GM23338 (cell line): ENCODE data around the gene DCBLD1. TPM values are rescaled to one million over a fixed set of nuclear protein-coding genes. Genes with fewer than 3 reads are reported as not detected.

ENCODE experiments used
- ATAC-seq: fragments of 200-7000 bp; cut with Tn5 transposase; 3 replicates; pipeline ENCODE4 v1.9.1; 2020
- DNase-seq: peaks from one replicate; pipeline ENCODE4 v3.0.0-alpha.2; 2015; ENCODE audit warnings: low spot score
- H2AFZ ChIP-seq: fragments of 200-600 bp; sonication (generic); 2 replicates; pipeline ENCODE4 v1.8.0; 2016; ENCODE audit warnings: antibody characterized with exemption, mild to moderate bottlenecking, moderate library complexity
- H3F3A ChIP-seq: fragments of 200-600 bp; sonication (generic); replicated peaks from 2 replicates; pipeline ENCODE4 v1.8.0; 2017; ENCODE audit warnings: antibody characterized with exemption, mixed run types, low read depth
- H3K27ac ChIP-seq: fragments of 200-600 bp; sonication (generic); 2 replicates; pipeline ENCODE4 v1.6.1; 2016; ENCODE audit warnings: low read depth
- H3K27me3 ChIP-seq: fragments of 200-600 bp; sonication (generic); 2 replicates; pipeline ENCODE4 v1.8.0; 2016; ENCODE audit warnings: mild to moderate bottlenecking, mixed run types, moderate library complexity; ENCODE audit not compliant: insufficient read depth
- H3K36me3 ChIP-seq: fragments of 200-600 bp; sonication (generic); 2 replicates; pipeline ENCODE4 v1.8.0; 2016; ENCODE audit warnings: mild to moderate bottlenecking; ENCODE audit not compliant: insufficient read depth
- H3K4me1 ChIP-seq: fragments of 200-600 bp; sonication (generic); 2 replicates; pipeline ENCODE4 v1.8.0; 2016; ENCODE audit warnings: mild to moderate bottlenecking, moderate library complexity; ENCODE audit not compliant: insufficient read depth
- H3K4me2 ChIP-seq: fragments of 200-600 bp; sonication (generic); 2 replicates; pipeline ENCODE4 v1.7.1; 2017; ENCODE audit warnings: mixed run types
- H3K4me3 ChIP-seq: fragments of 200-600 bp; sonication (generic); 2 replicates; pipeline ENCODE4 v1.6.1; 2016; ENCODE audit warnings: mixed run types
- H3K79me2 ChIP-seq: fragments of 200-600 bp; sonication (generic); replicated peaks from 2 replicates; pipeline ENCODE4 v1.8.0; 2017; ENCODE audit warnings: mild to moderate bottlenecking; ENCODE audit not compliant: insufficient read depth
- H3K9me2 ChIP-seq: fragments of 200-600 bp; sonication (generic); 2 replicates; pipeline ENCODE4 v1.8.0; 2017; ENCODE audit not compliant: insufficient read depth
- H4K20me1 ChIP-seq: fragments of 200-600 bp; sonication (generic); replicated peaks from 2 replicates; pipeline ENCODE4 v1.8.0; 2017; ENCODE audit warnings: mild to moderate bottlenecking; ENCODE audit not compliant: insufficient read depth
- H3K27ac Mint-ChIP-seq: 2 replicates; pipeline ENCODE4 v1.8.0; 2020; ENCODE audit warnings: inconsistent platforms, mild to moderate bottlenecking, moderate library complexity, mixed read lengths
- H3K27me3 Mint-ChIP-seq: 3 replicates; pipeline ENCODE4 v1.8.0; 2022; ENCODE audit warnings: low read depth, mild to moderate bottlenecking, moderate library complexity, mixed read lengths, inconsistent platforms; ENCODE audit not compliant: insufficient read depth, poor library complexity
- H3K36me3 Mint-ChIP-seq: 3 replicates; pipeline ENCODE4 v1.8.0; 2021; ENCODE audit warnings: low read depth, mild to moderate bottlenecking, inconsistent platforms, moderate library complexity, mixed read lengths
- H3K4me1 Mint-ChIP-seq: 3 replicates; pipeline ENCODE4 v1.8.0; 2020; ENCODE audit warnings: mild to moderate bottlenecking, inconsistent platforms, mixed read lengths
- H3K4me3 Mint-ChIP-seq: 3 replicates; pipeline ENCODE4 v1.8.0; 2021; ENCODE audit warnings: moderate library complexity, mild to moderate bottlenecking, inconsistent platforms, mixed read lengths
- H3K9me3 Mint-ChIP-seq: 3 replicates; pipeline ENCODE4 v1.8.0; 2020; ENCODE audit warnings: moderate library complexity, mild to moderate bottlenecking, inconsistent platforms, mixed read lengths
- CREB1 ChIP-seq: fragments of 250-450 bp; sonication (Bioruptor Pico); IDR thresholded peaks from 2 replicates; pipeline ENCODE4 v1.5.0; 2020; ENCODE audit warnings: low read depth, mild to moderate bottlenecking, moderate library complexity
- CTCF ChIP-seq, 2 experiments: fragments of 200-600 bp in 1 of 2; sonication (generic) in 1 of 2; conservative IDR thresholded peaks; 2 replicates each; pipeline versions ENCODE4 v1.5.1 to v1.6.1; 2016 to 2017; ENCODE audit warnings: antibody characterized with exemption in 2 of 2, low read depth in 2 of 2, mild to moderate bottlenecking in 2 of 2, moderate library complexity in 1 of 2
- ETS1 ChIP-seq: IDR thresholded peaks from 2 replicates; pipeline ENCODE4 v1.6.1; 2016; ENCODE audit warnings: antibody characterized with exemption
- EZH2 ChIP-seq: fragments of 200-600 bp; sonication (generic); IDR thresholded peaks from one replicate; pipeline ENCODE4 v1.8.0; 2017; ENCODE audit warnings: antibody characterized with exemption, mild to moderate bottlenecking, low read depth; ENCODE audit not compliant: unreplicated experiment
- EZH2phosphoT487 ChIP-seq: fragments of 200-600 bp; sonication (generic); IDR thresholded peaks from one replicate; pipeline ENCODE4 v1.8.1; 2018; ENCODE audit warnings: antibody characterized with exemption; ENCODE audit not compliant: unreplicated experiment
- JUNB ChIP-seq: IDR thresholded peaks from one replicate; pipeline ENCODE4 v1.6.1; 2016; ENCODE audit warnings: antibody characterized with exemption; ENCODE audit not compliant: unreplicated experiment
- NANOG ChIP-seq: IDR thresholded peaks from 2 replicates; pipeline ENCODE4 v1.6.1; 2016; ENCODE audit warnings: antibody characterized with exemption, borderline replicate concordance
- POLR2AphosphoS5 ChIP-seq: IDR thresholded peaks from 2 replicates; pipeline ENCODE4 v1.6.1; 2016; ENCODE audit warnings: antibody characterized with exemption, low read depth
- REST ChIP-seq: IDR thresholded peaks from one replicate; pipeline ENCODE4 v1.6.1; 2018; ENCODE audit warnings: antibody characterized with exemption; ENCODE audit not compliant: unreplicated experiment
- STAT1 ChIP-seq: IDR thresholded peaks from one replicate; pipeline ENCODE4 v1.6.1; 2016; ENCODE audit warnings: antibody characterized with exemption; ENCODE audit not compliant: unreplicated experiment
- ZNF114 ChIP-seq: fragments of 250-450 bp; sonication (Bioruptor Pico); IDR thresholded peaks from 2 replicates; pipeline ENCODE4 v1.5.0; 2020; ENCODE audit warnings: mild to moderate bottlenecking, moderate library complexity
- ZNF331 ChIP-seq: fragments of 250-450 bp; sonication (Bioruptor Pico); IDR thresholded peaks from 2 replicates; pipeline ENCODE4 v1.5.0; 2020; ENCODE audit warnings: low read depth, mild to moderate bottlenecking, moderate library complexity
- ZNF462 ChIP-seq: fragments of 250-450 bp; sonication (Bioruptor Pico); IDR thresholded peaks from 2 replicates; pipeline ENCODE4 v1.5.0; 2020; ENCODE audit warnings: mild to moderate bottlenecking, moderate library complexity
- polyA plus RNA-seq: library from polyadenylated mRNA; unstranded; fragments of >200 nt; fragmentation: Nextera tagmentation; extraction: Ambion mirVana; gene quantifications from 2 replicates; pipeline ENCODE4 v1.2.1, GENCODE V29; 2016
- total RNA-seq: library from RNA; depleted of rRNA; stranded (reverse); fragments of >200 nt; shearing (Covaris generic); gene quantifications from 2 replicates; pipeline ENCODE4 v1.2.3, GENCODE V29; 2014

DCBLD1 gene
- total and polyA plus RNA-seq, 2 experiments from 2014 or later: 4.2 to 7.6 TPM

- Histone ChIP-seq H3K4me2 (no peak overlapping the region), H3F3A (no peaks in the 10 kb centered on the region), H2AFZ (no peak overlapping the region), H3K27ac (no peak overlapping the region), H3K4me3 (no peak overlapping the region), H3K27me3 (no peaks in the 10 kb centered on the region), H3K9me2 (no peaks in the 10 kb centered on the region; the same call in 1 of the 2 replicates), H3K36me3 (no peaks in the 10 kb centered on the region), H3K79me2 (no peaks in the 10 kb centered on the region), H3K4me1 (no peaks in the 10 kb centered on the region), H4K20me1 (no peaks in the 10 kb centered on the region)
- H3K27ac Mint-ChIP-seq: no peak overlapping the region
- ATAC-seq: no peak
- H3K9me3 Mint-ChIP-seq: no peaks in the 10 kb centered on the region; the same call in 2 of the 3 replicates
- no peaks in the 10 kb centered on the region for H3K4me1 Mint-ChIP-seq
- H3K36me3 Mint-ChIP-seq: no peaks in the 10 kb centered on the region
- no peak for DNase-seq
- peaks cover 3% of the 10 kb centered on the region for H3K27me3 Mint-ChIP-seq
- TF ChIP-seq ZNF114: no peak
- TF ChIP-seq STAT1: no peak
- no peak for TF ChIP-seq NANOG
- TF ChIP-seq ZNF462: no peak
- no peak for TF ChIP-seq POLR2AphosphoS5
- TF ChIP-seq REST: no peak
- TF ChIP-seq CTCF (conservative IDR thresholded peaks at IDR 0.05; ENCODE audit: low read depth in 2 of 2): no peak
- no peak for TF ChIP-seq CREB1
- TF ChIP-seq ETS1: no peak
- no peak for TF ChIP-seq EZH2
- TF ChIP-seq EZH2phosphoT487: no peak
- TF ChIP-seq ZNF331: no peak
- no peak for TF ChIP-seq JUNB
- H3K4me3 Mint-ChIP-seq: no peak overlapping the region
These were observed 13.1 kb upstream of the DCBLD1 start for GRCh38 chr6:117469356-117469755.
